ENCODE measurements around the gene ADCY1.

ADCY1 gene

GRCh38 chr7:45663965-45664633 lies 89.9 kb downstream of the ADCY1 start:
- no peak for DNase-seq (ENCODE audit: low spot score)

DNA sequence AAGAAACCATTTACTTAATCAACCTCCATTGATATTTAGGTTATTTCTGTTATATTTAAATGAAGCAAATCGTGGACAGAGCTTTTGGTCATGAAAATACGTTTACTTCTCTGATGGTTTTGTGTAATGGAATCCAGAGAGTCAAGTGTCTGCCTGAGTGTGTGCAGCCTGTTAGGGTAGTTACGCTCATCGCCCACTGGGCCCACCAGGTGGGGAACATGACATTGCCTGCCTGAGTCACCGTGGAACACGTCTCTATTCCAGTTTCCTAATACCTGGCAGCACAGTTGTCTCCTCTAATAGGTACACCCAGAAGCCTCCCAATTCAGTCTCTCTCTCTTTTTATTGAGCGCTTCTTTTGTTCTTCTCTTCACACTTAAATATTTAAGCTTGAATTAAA lies 91.0 kb downstream of the ADCY1 start:
- no peak for DNase-seq (ENCODE audit: low spot score)

DNA sequence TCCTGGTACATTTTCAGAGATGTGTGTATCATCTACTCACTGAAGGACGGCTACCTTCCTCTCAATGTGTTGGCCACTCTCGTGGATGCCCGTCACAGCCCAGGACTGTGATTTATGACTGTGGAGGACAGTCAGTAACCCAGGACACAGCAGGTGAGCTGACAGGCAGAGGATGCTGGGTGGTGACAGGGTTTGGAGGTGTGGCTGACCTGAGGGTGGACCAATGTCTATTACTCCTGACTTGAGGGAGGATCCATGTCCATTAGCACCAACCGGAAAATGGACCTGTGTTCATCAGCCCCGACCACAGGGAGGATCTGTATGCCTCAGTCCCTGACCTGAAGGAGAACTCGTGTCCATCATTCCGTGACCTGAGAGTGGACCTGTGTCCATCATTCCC lies 96.1 kb downstream of the ADCY1 start:
- no peak for DNase-seq (ENCODE audit: low spot score)

GRCh38 chr7:45670717-45671116 lies 96.5 kb downstream of the ADCY1 start:
- DNase-seq (ENCODE audit: low spot score), result no peak

- DNase-seq (ENCODE audit: low spot score), result no peak
Observed at GRCh38 chr7:45677311-45677900, 103.2 kb downstream of the ADCY1 start.

DNA sequence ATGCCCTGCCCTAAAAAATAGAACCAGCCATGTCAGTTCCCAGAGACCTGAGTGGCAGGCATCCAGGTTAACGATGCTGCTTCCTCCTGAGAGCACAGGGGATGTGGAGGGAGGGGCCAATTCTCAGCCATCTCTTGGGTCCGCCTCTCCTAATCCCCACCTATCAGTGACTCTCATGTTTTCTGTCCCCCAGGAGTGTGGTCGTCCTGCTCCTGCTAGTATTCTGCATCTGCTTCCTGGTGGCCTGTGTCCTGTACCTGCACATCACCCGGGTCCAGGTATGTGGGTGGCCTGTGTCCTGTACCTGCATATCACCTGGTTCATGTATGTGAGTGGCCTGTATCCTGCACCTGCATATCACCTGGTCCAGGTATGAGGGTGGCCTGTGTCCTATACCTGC lies 105.3 kb downstream of the ADCY1 start:
- no peak for DNase-seq (ENCODE audit: low spot score)

DNA sequence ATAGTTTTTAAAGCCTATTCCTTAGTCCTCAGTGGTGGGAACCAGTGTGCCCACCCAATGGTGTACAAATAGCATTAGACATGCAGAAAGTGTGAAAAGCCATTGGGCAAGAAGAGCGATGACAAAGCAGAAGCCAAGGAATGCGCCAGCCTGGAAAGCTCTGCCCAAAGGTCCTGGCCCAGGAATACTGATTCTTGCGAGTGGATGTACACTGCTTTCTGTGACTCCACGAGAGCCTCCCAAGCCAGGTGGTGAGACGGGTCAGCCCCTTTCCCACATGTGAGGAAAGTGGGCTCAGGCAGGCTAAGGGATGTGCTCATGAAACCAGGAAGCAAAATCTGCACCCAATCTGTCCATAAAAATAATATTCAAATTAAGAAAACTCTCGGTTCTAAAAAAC lies 106.6 kb downstream of the ADCY1 start:
- no peak for DNase-seq (ENCODE audit: low spot score)

DNA sequence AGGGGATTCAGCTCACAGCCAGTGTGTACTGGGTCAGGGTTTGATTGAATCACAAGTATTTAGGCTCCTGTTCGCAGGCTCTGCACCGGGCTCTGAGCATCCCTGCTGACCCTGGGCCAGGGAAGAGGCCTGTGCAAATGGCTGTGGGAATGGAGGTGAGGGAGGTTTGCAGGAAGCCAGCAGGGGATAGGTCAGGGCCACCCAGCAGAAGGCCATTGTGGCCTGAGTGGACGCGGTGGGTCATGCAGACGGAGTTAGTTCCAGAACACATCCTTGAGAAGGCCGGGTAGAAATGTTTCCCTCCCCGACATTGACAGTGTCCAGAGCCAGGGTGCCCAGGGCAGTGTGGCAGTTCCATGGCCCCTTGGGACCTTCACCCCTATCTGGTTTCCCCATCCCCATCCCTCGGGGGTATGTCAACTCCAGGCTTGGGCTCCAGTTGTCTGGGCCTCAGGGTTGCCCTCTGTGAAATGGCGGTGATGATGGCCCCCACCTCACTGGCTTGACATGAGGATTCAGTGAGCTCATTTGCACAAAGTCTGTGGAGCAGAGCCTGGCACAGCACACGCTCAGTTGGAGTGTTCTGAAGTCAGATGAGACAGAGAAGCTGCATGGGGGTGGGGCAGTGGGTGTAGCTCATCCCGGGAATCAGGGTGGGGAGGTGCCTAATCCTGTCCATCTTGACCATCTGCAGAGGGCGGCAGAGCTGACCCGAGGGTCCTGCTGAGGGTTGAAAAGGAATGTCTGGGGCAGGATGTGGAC lies 107.6 kb downstream of the ADCY1 start:
- no peak for DNase-seq (ENCODE audit: low spot score)

DNA sequence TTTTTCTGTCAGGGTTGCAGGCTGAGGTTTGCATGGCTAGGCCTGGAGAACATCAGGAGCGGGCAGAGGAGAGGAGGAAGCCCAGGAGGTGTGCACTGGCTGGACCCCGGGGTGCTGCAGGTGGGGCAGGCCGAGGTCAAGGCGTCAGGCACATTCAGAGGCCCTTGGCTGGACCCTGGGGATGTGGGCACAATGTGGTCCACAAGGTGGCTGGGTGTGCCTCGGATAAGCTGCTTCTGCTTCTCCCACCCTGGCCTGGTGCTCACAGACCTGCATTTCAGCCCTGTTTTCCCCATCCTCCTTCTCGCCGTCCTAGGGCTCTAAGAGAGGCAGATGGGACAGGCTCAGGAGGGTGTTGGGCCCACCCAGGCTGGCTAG lies 108.2 kb downstream of the ADCY1 start:
- no peak for DNase-seq (ENCODE audit: low spot score)

- no peak for DNase-seq (ENCODE audit: low spot score)
Observed at GRCh38 chr7:45682836-45683555, 108.8 kb downstream of the ADCY1 start.

DNA sequence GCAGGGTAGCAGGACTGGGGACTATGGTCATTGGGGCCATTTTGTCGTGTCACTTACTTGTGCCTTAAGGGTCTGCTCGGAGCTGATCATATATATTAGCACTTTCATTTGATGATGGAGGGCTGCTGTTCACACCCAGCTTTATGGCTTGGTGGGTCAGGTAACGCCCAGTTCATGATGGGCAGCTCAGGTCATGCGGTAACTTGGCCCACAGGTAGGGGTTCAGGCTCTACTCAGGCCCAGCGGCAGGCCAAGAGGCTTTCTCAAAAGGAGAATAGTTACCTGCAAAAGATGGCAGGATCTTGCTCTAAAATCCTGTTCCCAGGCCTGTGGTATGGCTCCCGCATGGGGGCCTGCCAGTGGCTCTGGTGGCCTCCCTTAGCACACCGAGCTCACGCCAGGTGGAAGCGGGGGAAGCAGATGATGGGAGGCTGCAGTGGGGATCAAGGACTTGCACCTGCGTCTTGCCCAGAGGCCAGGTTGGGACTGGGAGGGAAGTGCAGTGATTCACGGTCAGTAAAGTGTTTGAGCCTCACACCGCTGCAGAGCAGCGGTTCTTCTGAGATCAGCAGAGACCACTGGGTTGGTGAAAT lies 109.5 kb downstream of the ADCY1 start:
- DNase-seq (ENCODE audit: low spot score), result no peak

DNA sequence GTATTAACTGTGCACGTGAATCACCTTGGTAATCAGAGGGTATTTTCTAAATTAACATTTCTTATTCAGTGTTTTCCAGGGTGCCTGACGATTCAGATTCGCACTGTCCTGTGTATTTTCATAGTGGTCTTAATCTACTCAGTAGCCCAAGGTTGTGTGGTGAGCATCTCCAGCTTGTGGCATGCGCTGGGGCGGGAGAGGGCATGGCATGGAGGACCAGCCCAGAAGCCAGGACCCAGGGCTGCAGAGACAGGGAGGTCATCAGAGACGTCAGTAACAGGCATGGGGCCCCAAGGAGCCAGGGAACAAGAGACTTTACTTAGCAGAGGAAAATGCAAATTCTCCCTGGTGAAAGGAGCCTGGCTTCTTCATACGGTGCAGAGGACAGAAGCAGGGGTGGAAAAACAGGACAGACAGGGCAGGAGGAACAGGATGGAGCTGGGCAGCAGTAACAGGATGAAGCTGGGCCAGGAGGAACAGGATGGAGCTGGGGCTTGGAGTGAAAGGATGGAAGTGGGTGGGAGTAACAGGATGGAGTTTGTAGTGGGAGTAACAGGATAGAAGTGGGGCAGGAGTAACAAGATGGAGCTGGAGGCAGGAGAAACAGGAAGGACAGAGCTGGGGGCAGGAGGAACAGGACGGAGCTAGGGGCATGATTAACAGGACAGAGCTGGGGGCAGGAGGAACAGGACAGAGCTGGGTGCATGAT lies 110.9 kb downstream of the ADCY1 start:
- no peak for DNase-seq (ENCODE audit: low spot score)

GRCh38 chr7:45685619-45686240 lies 111.6 kb downstream of the ADCY1 start:
- no peak for DNase-seq (ENCODE audit: low spot score)

- DNase-seq (ENCODE audit: low spot score), result no peak
Observed at GRCh38 chr7:45686441-45687184, 112.4 kb downstream of the ADCY1 start.

GRCh38 chr7:45687185-45687560 lies 113.0 kb downstream of the ADCY1 start:
- DNase-seq (ENCODE audit: low spot score), result no peak

- no peak for DNase-seq (ENCODE audit: low spot score)
Observed at GRCh38 chr7:45687721-45688120, 113.6 kb downstream of the ADCY1 start.

DNA sequence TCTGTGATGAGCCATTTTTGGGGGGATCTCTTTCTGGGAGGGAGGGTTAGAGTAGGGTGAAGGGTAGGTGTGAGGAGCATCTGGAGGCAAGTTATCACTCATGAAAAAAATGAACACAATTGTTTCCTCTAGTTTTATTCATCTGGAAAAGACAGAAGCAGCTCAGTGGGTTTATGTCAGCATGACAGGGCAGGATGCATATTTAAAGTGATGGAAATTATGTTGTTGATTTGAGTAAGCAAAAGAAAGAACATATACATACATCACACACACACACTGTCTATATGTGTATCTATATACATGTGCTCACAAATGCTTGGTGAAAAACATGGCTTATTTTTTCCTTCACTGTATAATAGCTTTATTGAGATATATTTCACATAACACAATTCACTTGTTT lies 114.2 kb downstream of the ADCY1 start:
- no peak for DNase-seq (ENCODE audit: low spot score)

DNA sequence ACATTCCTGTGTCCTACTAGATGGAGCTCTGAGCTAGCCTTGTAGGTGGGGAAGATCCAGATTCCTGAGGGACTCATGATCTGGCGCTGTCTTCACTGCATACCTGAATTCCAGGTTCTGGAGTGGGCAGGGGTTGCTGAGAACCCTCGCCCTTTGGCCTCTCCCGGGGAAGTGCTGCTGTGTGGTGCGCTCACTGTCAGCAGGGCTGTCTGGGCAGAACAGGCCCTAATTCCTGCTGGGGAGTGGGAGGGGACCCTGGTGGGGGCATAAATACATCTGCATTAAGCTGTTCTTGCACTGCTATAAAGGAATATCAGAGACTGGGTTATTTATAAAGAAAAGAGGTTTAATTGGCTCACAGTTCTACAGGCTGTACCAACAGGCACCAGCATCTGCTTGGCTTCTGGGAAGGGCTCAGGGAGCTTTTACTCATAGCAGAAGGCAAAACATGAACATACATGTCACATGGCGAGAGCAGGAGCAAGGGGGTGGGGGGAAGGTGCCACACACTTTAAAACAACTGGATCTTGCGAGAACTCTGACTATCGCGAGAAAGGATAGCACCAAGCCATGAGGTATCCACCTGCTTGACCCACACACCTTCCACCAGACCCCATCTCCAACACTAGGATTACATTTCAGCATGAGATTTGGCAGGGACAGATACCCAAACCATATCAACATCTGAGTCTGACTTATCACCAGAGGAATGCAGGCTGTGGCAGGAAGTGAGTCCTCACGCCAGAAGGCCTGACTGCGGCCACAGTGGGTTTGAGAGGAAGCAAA lies 115.0 kb downstream of the ADCY1 start:
- no peak for DNase-seq (ENCODE audit: low spot score)

DNA sequence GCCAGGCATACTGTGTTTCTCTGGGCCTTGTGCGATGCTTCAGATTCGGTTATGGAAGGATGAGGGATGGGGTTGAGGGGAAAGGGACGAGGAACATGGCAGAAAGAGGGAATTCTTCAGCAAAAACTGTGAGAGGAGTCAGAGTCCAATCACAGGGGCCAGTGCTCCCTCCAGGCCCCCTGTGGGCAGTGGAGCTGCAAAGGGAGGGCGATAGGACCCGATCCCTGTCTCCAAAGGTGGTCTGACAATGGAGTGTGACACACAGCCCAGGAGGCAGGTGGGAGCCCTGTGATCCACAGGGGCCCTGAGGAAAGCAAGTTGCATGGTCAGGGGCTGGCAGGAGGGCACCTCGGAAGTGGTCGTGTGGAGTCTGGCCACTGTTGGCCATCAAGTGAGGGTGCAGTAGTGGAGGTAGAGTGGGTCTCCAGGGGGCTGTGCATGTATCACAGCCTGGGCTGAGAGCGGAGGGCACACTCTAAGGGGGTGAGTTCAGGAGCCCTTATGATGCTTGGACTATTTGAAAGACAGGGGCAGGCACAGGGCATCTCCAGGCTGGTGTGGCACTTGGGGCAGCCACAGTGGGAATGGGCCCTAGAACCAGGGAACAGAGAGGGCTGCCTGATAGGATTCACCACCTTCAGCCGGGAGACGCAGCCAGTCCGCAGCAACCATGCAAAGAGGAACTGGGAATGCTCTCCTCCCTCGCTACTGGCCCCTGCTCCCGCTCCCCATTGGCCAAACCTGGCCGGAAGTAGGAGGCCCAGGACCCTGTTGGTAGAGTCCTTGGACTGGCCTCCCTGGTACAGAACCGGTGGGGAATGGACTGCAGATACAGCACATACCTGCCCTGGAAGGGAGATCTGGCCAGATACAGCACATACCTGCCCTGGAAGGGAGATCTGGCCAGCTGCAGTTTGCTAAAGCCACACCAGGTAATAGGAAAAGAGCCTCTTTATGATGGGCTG lies 115.9 kb downstream of the ADCY1 start:
- DNase-seq (ENCODE audit: low spot score), result no peak

Measured in CD4-positive, alpha-beta T cell treated with Interleukin-15 for 4 hours (primary cell).